ENCODE measurements around the gene SCNN1A. TPM values are rescaled to one million over a fixed set of nuclear protein-coding genes. Genes with fewer than 3 reads are reported as not detected.

The SCNN1A gene
- total and polyA plus RNA-seq, 2 of the 13 experiments (the other 11 are each of a cell fraction or from before 2014, with no cell fraction given): 1.5 to 14.6 TPM

- TF ChIP-seq ZNF609 (CRISPR knock-in tag; IDR thresholded peaks at IDR 0.05; ENCODE audit: borderline replicate concordance) (peak; percentile 78; the same call in 1 of the 2 replicates), ZNF616 (CRISPR knock-in tag; IDR thresholded peaks at IDR 0.05; ENCODE audit: low read depth) (no peak), NKX3-1 (CRISPR knock-in tag; IDR thresholded peaks at IDR 0.05) (peak; percentile 62; the same call in 1 of the 2 replicates), NR2F2 (IDR thresholded peaks at IDR 0.05; ENCODE audit: borderline replicate concordance, low read depth) (peak; percentile 48; the same call in 1 of the 2 replicates), GATA4 (IDR thresholded peaks at IDR 0.05; ENCODE audit: borderline replicate concordance, low read depth) (peak; percentile 20; the same call in 1 of the 2 replicates), PBX3 (CRISPR knock-in tag; IDR thresholded peaks at IDR 0.05; ENCODE audit: borderline replicate concordance) (no peak), KMT2B (CRISPR knock-in tag; IDR thresholded peaks at IDR 0.05) (0 out of 2 replicates have a peak, but pooled peaks have one; percentile 34), FOXA1 (IDR thresholded peaks at IDR 0.05) (no peak), FOXA1 (CRISPR knock-in tag; IDR thresholded peaks at IDR 0.05) (peak; percentile 53), TEAD3 (CRISPR knock-in tag; optimal IDR thresholded peaks at IDR 0.05; ENCODE audit: borderline replicate concordance) (peak; percentile 92), BCL3 (CRISPR knock-in tag; IDR thresholded peaks at IDR 0.05) (peak; percentile 47; the same call in 1 of the 2 replicates), SOX13 (IDR thresholded peaks at IDR 0.05) (no peak; the same call in 1 of the 2 replicates), SOX13 (CRISPR knock-in tag; conservative IDR thresholded peaks at IDR 0.05 in 1 of 2, IDR thresholded peaks at IDR 0.05 in 1 of 2) (peak in 1 of 2 experiments; percentile 62; a peak in 2 of 4 replicates), MIXL1 (CRISPR knock-in tag; IDR thresholded peaks at IDR 0.05) (peak; percentile 44; the same call in 1 of the 2 replicates)
These were observed 2.9 kb downstream of the SCNN1A start (continued) for GRCh38 chr12:6372403-6373003.

Measured in HepG2 (cell line).